PC-9 (cell line): ENCODE measurements around the gene SLC38A3.

Experiments used
- CTCF ChIP-seq: fragments of 200-600 bp; sonication (generic); conservative IDR thresholded peaks from 2 replicates; pipeline ENCODE4 v1.6.1; 2017; ENCODE audit warnings: mixed run types, antibody characterized with exemption, mild to moderate bottlenecking, moderate library complexity
- EZH2 ChIP-seq: fragments of 200-600 bp; sonication (generic); IDR thresholded peaks from 2 replicates; pipeline ENCODE4 v1.8.0; 2017; ENCODE audit warnings: antibody characterized with exemption, low read depth

- TF ChIP-seq CTCF (no peak), EZH2 (no peak)
Measured at GRCh38 chr3:50251220-50251619, 46.1 kb downstream of the SLC38A3 start.
